Ramos (cell line): ENCODE results near the gene ZNF594.
"Not testable (repeated sequence)": the region's sequence is repeated elsewhere in the genome, so short reads cannot be mapped to it uniquely, and the experiment has no call there.

Experiments used
- in situ Hi-C: fragments of 300-500 bp; cut with MboI; formaldehyde crosslinking; loops from one replicate; pipeline ENCODE4 v1.14.3; 2022; ENCODE audit warnings: low sequenced_read_pairs; ENCODE audit not compliant: unreplicated experiment

ZNF594 gene

DNA sequence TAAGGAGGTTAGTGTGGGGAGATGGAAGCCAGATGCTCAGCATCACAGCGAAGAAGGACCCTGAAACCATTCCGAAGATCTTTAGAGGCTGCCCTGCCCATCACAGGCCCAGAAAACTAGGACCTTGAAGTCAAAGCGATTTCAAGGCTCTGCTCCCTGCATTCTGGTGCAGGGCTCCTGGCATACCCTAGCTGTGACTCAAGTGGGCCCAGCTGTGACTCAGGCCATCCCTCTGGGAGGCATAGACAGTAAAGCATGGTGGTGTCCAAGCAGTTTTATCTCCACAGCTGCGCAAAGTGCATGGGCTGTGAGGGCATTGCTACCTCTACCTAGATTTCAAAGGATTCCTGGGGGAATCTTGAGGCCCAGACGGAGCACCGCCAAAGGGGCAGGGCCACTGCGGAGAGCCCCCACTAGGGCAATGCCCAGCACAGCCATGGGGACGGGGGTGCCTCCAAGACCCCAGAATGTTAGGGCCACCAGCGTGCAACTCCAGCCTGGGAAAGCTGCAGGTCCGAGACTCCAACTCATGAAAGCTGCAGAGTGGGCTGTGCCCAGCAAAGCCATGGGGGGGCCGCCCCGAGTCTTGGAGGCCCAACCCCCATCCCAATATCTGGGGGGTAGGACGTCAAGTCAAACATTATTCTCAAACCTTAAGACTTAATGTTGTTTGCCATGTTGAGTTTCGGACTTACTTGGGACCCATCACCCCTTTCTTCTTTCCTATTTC is 11.7 kb upstream of the ZNF594 start:
- in situ Hi-C loops = no loop called here

DNA sequence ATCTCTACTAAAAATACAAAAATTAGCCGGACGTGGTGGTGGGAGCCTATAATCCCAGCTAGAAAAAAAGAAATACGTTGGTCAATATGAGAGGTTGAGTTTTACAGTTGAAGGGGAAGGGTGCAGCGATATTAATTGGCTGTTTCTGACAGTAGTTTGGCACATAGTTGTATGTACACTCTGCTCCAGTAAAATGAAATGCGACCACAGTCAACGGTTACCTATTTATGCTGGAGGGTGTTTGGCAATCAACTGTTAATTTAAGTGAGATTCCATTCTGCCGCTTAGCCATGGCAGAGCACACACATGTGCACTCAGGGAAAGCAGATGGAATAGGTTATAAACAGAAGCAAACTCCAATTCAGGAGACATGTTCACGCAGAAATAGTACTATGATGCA is 9.3 kb upstream of the ZNF594 start:
- in situ Hi-C loops = no loop called here

DNA sequence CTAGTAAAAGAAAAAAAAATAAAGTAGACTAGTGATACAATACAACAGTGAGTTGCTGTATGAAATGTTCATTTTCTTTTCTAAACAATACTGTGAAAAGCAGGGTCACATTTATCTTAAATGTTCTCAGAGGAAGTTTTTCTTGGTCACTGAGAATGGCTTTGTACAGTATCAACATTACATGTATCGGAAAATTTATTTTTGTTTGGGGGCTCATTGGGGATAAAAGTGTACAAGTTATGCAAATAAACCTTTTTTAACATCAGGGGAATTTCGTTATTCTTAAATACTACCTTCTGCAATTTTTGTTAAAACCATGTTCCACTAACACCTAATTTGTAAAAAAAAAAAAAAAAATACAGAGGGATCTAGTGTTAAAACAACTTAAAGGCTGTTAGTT is 8.7 kb upstream of the ZNF594 start:
- in situ Hi-C loops = no loop called here

DNA sequence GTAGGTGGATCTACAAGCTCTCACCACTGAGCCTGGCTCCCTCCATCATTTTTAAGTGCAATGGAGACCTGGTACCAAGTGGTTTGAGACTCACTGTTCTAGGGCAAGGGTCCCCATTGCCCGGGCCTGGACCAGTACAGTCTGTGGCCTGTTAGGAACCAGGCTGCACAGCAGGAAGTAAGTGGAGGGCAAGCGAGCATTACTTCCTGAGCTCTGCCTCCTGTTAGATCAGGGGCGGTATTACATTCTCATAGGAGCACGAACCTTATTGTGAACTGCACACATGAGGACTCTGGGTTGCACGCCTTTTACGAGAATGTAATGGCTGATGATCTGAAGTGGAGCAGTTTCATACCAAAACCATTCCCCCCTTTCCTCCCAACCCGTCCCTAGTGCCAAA is 6.8 kb upstream of the ZNF594 start:
- in situ Hi-C loops = loop anchor here (5.0 kb wide), 1 partner anchor 39 kb away; no protein-coding TSS in a partner anchor

DNA sequence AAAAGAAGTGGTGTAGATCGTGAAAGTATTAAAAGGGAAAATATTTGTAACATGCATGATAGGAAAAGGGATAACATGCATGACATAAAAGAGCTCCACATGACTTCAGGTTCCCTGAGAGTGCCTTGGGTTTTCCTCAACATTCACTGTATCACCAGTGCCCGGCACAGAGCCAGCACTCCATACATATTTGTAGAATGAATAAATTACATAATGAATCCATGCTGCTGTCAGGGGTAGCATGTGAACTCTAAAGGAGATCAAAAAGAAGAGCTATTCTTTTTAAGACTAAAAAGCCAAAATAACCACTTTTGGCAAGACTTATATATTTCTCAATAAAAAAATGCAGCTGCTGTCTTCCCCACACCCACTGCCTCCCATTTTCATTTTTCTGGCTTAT is 2.7 kb upstream of the ZNF594 start:
- in situ Hi-C loops = no loop called here

DNA sequence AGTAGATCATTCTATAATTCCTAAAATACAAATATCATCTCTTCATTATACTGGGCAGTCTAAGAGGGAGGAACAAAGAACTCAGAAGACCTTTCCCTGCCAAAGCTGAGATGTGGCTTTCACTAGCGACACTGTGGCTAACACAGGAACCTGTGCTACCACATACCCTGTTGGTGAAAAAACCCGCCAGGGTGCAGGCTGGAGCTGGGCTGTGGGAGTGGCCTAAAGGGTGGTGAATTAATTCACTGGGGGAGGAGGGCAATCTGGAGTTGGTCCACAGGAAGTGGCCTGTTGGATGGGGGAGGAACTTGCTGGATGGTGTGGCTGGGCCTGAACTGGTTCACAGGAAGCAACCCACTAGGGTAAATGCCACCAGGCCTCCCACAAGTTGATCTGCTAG is 7.4 kb downstream of the ZNF594 start:
- in situ Hi-C loops = no loop called here

DNA sequence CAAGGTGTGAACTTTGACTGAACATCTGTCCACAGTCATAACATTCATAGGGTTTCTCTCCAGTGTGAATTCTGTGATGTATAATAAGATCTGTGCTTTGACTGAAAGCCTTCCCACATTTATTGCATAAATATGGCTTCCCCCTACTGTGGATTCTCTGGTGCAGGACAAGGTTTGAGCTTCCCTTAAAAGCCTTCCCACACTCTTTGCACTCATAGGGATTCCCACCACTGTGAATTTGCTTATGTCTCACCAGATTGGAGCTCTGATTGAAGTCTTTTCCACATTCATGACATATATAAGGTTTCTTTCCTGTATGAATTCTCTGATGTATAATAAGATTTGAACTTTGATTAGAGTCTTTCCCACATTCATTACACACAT is 8.3 kb downstream of the ZNF594 start:
- in situ Hi-C loops = no loop called here

DNA sequence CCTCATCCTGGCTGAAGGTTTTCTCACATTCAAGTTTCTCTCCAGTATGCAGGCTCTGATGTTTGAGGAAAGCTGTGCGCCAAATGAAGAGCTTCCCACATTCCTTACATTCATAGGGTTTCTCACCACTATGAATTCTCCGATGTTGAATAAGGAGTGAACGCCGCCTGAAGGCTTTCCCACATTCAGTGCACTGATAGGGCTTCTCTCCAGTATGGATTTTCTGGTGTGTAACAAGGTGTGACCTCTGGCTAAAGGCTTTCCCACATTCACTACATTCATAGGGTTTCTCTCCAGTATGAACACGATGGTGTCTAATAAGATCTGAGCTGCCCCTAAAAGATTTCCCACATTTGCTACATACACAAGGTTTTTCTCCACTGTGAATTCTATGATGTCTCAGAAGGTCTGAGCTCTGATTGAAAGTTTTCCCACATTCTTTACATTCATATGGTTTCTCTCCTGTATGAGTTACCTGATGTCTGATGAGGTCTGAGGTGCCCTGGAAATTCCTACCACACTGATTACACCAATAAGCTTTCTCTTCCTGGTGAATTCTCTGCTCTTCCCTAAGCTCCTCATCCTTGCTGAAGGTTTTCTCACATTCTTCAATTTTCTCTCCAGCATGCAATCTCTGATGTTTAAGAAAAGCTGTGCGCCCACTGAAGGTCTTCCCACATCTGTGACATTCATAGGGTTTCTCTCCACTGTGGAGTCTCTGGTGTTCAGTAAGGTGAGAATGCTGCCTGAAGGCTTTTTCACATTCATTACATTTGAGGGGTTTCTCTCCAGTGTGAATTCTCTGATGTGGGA is 8.9 kb downstream of the ZNF594 start:
- in situ Hi-C loops = no loop called here

DNA sequence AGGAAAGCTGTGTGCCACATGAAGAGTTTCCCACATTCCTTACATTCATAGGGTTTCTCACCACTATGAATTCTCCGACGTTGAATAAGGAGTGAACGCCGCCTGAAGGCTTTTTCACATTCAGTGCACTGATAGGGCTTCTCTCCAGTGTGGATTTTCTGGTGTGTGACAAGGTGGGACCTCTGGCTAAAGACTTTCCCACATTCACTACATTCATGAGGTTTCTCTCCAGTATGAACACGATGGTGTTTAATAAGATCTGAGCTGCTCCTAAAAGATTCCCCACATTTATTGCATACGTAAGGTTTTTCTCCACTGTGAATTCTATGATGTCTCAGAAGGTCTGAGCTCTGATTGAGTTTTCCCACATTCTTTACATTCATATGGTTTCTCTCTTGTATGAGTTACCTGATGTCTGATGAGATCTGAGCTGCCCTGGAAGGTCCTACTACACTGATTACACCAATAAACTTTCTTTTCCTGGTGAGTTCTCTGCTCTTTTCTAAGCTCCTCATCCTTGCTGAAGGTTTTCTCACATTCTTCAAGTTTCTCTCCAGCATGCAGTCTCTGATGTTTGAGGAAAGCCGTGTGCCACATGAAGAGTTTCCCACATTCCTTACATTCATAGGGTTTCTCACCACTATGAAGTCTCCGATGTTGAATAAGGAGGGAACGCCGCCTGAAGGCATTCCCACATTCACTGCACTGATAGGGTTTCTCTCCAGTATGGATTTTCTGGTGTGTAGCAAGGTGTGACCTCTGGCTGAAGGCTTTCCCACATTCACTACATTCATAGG is 10.0 kb downstream of the ZNF594 start:
- in situ Hi-C loops = no loop called here

DNA sequence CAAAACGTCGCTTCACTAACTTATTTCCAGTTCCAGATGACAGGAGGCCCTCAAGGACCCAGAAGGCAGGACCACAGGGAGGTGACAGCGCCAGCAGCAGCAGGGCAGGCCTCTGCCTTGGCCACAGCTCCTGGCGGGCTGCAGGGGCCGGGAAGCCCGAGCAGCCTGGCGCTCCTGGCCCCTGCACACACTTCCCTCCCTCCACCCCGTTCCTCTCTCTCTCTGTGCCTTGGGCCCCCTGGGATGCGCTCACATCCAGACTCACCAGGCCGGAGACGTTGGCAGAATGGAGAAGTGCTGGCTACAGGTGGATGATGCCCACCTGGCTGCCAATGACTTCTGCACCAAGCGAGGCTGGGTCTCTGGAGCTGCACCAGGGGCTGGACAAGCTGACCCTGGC is 12.7 kb downstream of the ZNF594 start:
- in situ Hi-C loops = no loop called here

DNA sequence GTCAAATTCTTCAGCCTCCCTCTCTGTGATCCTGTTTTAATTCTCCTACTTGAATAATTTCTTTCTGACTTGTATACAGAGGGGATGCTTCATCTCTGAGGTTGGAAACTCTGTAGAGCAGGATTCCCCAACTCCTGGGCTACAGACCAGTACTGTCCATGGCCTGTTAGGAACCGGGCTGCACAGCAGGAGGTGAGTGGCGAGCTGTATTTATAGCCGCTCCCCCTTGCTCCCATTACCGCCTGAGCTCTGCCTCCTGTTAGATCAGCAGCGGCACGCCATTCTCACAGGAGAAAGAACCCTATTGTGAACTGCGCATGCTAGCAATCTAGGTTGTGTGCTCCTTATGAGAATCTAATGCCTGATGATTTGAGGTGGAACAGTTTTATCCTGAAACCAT is 16.6 kb downstream of the ZNF594 start:
- in situ Hi-C loops = not testable (repeated sequence)

DNA sequence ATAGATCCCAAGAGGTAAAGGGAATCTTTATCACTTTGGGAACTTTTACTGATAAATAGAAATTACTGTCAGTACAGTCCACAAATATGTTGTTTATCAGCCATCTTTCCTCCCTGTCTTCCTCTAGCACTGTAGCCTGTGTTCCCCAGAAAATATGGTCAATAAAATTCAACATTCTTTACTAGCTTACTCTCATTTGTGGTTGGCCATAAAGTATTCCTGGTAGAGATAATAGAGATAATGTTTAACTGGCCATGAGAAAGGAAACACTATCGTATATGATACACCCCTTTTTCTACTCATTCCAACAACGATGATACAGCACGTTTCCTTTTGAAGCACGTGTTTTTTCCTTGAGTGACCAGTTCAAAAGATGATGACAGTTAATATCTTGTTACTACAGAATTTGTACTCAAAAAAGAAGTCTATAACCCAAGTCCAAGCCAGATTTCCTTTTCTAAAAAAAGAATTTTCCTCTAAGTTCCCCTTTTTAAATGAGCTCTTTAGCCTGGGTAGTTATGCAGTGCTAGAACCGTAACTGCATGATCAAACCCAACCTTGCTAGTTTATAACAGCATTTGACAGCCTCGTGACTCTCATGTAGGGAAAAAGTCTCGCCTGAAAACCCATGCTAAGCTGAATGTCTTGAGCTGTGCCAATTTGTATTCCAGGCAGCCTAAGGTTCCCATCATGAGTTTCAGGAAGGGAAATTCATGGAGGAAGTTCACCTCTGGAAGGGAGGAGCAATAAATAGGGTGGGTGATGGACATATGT is 25.7 kb downstream of the ZNF594 start:
- in situ Hi-C loops = not testable (repeated sequence)

DNA sequence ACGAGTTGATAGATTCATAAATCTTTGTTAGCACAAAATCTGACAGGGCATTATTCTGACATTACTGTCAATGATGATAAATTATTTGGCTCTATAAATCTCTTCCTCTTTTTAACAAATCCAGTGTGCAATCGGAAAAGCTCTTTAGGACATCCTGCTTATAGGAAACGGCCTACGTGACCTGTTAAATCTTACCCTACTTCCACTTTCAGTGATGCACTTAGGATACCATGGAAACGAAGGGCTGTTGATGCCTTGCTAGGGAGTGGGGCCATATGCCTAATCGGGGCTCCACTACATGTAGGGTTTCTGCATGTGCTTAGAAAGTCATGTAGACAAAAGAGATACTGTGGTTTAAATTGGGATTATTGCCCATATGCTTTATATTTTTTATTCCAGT is 27.2 kb downstream of the ZNF594 start:
- in situ Hi-C loops = no loop called here

DNA sequence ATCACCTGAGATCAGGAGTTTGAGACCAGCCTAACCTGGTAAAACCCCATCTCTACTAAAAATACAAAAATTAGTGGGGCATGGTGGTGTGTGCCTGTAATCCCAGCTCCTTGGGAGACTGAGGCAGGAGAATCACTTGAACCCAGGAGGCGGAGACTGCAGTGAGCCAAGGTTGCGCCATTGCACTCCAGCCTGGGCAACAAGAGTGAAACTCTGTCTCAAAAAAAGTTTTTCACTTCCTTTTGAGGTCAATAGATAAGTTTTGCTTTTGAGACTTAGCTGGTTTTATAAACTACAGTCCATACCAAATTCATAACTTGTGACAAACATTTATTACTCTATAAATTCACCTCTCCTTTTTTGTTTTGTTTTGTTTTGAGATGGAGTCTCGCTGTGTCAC is 29.9 kb downstream of the ZNF594 start:
- in situ Hi-C loops = not testable (repeated sequence)

DNA sequence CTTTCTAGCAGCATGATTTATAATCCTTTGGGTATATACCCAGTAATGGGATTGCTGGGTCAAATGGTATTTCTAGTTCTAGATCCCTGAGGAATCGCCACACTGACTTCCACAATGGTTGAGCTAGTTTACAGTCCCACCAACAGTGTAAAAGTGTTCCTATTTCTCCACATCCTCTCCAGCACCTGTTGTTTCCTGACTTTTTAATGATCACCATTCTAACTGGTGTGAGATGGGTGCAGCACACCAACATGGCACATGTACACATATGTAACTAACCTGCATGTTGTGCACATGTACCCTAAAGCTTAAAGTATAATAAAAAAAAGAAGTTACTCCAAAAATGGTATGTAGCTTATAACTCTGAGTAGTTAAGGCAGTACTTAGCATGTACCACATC is 31.0 kb downstream of the ZNF594 start:
- in situ Hi-C loops = not testable (repeated sequence)

DNA sequence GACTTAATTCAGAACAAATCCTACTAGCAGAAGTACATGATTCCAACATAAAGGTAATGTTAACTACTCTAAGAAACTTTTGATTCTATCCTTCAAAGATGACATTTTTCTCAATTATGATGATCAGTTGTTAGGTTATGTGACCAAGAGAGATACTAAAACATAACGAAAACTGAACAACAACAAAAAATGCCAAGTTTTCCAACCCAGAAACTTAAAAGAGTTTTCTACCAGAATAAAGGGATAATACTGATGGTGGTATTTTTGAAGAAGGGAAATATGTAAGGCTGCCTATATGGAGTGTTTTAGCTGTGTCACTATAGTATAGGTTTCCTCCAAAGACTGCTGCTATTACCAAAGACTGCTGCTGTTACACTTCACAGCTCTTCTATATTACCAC is 45.5 kb downstream of the ZNF594 start:
- in situ Hi-C loops = not testable (repeated sequence)

DNA sequence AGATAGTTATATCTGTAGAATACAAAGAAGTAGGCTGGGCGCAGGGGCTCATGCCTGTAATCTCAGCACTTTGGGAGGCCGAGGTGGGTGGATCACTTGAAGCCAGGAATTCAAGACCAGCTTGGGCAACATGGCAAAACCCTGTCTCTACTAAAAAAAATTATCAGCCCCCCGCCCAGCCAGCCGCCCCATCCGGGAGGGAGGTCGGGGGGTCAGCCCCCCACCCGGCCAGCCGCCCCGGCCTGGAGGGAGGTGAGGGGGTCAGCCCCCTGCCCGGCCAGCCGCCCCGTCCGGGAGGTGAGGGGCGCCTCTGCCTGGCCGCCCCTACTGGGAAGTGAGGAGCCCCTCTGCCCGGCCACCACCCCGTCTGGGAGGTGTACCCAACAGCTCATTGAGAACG is 48.8 kb downstream of the ZNF594 start:
- in situ Hi-C loops = not testable (repeated sequence)

DNA sequence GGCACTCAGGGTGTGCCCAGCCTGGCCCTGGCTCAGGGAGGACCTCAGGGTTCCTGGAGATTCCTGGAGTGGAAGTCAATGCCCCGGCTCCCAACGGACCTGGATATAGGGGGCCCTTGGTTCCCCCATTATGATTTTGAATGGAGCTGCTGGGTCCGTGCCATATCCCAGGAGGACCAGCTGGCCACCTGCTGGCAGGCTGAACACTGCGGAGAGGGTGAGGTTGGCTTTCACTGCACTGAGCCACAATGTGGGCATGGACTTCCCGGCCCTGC is 52.3 kb downstream of the ZNF594 start:
- in situ Hi-C loops = no loop called here

DNA sequence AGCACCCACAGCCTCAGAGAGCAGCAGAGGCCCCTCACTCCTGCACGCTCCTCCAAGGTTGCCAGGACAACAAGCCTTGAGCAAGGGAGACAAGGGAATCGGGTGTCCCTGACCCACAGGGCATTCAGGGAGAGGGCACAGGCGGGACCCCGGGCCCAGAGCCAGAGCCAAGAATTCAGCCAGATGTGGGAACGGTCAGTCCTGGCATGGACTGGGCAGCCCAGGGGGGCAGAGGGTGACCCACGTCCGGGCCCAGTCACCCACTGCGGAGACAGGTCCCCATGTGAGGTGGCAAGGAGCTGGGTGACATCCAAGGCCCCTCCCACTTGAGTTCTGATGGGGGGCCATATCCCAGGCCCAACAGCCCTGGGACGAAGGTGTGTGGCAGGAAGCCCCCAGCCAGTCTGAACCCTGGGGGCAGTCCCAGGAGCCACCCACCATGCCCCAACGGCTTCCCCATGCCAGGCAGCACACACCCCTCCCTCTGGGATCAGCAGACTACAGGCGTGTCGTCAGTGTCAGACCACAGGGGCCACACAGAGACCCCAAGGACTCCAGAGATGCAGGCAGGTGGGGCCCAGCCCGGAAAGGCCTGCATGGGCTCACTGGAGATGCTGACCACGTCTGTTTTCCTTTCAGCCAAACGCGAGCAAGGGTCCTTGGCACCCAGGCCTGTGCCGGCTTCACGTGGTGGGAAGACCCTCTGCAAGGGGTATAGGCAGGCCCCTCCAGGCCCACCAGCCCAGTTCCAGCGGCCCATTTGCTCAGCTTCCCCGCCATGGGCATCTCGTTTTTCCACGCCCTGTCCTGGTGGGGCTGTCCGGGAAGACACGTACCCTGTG is 52.8 kb downstream of the ZNF594 start:
- in situ Hi-C loops = no loop called here

DNA sequence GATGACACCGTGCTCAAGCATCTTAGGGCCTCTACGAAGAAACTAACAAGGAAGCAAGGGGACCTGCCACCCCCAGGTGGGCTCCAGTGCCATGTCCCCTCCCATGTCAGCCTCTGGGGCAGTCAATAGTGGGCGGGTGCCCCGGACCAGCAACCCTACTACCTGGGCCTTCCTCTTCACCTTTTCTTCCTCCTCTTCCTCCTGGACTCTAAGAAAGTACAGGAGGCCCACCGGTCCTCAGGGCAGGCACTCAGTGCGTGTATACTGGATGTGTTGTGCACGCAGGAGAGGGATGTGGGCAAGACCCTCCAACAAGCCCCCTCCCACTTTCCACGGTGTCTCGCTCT is 53.5 kb downstream of the ZNF594 start:
- in situ Hi-C loops = not testable (repeated sequence)
